Stomach (tissue), 9 donors: ENCODE measurements around the gene LSM14A. TPM values are rescaled to one million over a fixed set of nuclear protein-coding genes. Genes with fewer than 3 reads are reported as not detected.

Experiments
- DNase-seq, 2 donors: peaks; one replicate each; pipeline versions ENCODE4 v3.0.0 to v3.0.0-alpha.2; 2013 to 2019
- H3K27ac ChIP-seq, 5 donors: fragments of 200-600 bp in 4 of 5; sonication (generic) in 4 of 5; one replicate each; pipeline ENCODE4 v1.5.1; 2013 to 2019; ENCODE audit warnings: mild to moderate bottlenecking in 1 of 5, moderate library complexity in 1 of 5
- H3K27me3 ChIP-seq, 3 donors: fragments of 200-600 bp; sonication (generic); one replicate each; pipeline ENCODE4 v1.5.1; 2017 to 2019; ENCODE audit warnings: mixed run types in 1 of 3
- H3K36me3 ChIP-seq, 4 donors: fragments of 200-600 bp; sonication (generic); 1 replicate in 3 of 4; 2 replicates in 1 of 4; pipeline ENCODE4 v1.5.1; 2016 to 2019
- H3K4me1 ChIP-seq, 4 donors: fragments of 200-600 bp; sonication (generic); one replicate each; pipeline ENCODE4 v1.5.1; 2016 to 2019
- H3K4me3 ChIP-seq, 4 donors: fragments of 200-600 bp; sonication (generic) in 3 of 4; one replicate each; pipeline ENCODE4 v1.5.1; 2016 to 2019; ENCODE audit warnings: mild to moderate bottlenecking in 1 of 4
- H3K9me3 ChIP-seq, 4 donors: fragments of 200-600 bp; sonication (generic); one replicate each; pipeline ENCODE4 v1.5.1; 2016 to 2019
- EP300 ChIP-seq: sonication (generic); formaldehyde crosslinking; IDR thresholded peaks from one replicate; pipeline ENCODE4 v1.6.1; 2017; ENCODE audit warnings: antibody characterized with exemption
- POLR2A ChIP-seq, 4 donors: fragments of 450-650 bp; IDR thresholded peaks; one replicate each; pipeline ENCODE4 v1.6.1; 2016; ENCODE audit warnings: antibody characterized with exemption in 4 of 4, control low read depth in 2 of 4, mild to moderate bottlenecking in 1 of 4, moderate library complexity in 1 of 4
- POLR2AphosphoS5 ChIP-seq, 3 donors: sonication (generic); formaldehyde crosslinking; IDR thresholded peaks; one replicate each; pipeline ENCODE4 v1.6.1; 2016; ENCODE audit warnings: antibody characterized with exemption in 3 of 3
- WGBS, 5 donors: extraction: QIAGEN DNeasy Blood & Tissue Kit in 3 of 5; methylation state at CpG; one replicate each; pipeline versions ENCODE4 v1.1.5 to v1.1.7; 2013 to 2018; 5-methylcytosine and 5-hydroxymethylcytosine counted together
- intact Hi-C: fragments of 100-400 bp; cut with DNase I; formaldehyde crosslinking; loops from one replicate; pipeline ENCODE4 v1.15.1; 2023; ENCODE audit warnings: low total_unique reads
- polyA plus RNA-seq, 3 donors: library from polyadenylated mRNA; stranded (reverse); fragments of 200-250 nt; gene quantifications; one replicate each; pipeline ENCODE4 v1.2.3, GENCODE V29; 2013
- total RNA-seq, 5 donors: library from RNA; depleted of rRNA; stranded (reverse); fragments of >200 nt; gene quantifications; one replicate each; pipeline versions ENCODE4 v1.1.0 to v1.2.3, GENCODE V29; 2014 to 2016
- TF ChIP-seq, protein P1 (sequence below), 7 experiments: fragments of 450-650 bp in 4 of 7; fragments of 200-600 bp in 3 of 7; sonication (generic) in 3 of 7; IDR thresholded peaks; one replicate each; pipeline ENCODE4 v1.5.1; 2016 to 2019; ENCODE audit warnings: antibody characterized with exemption in 7 of 7, control low read depth in 2 of 7, mild to moderate bottlenecking in 1 of 7
- donor health status: healthy with polysubstance abuse.
- donor health status: Bipolar disorder and iron deficiency.
- donor health status: healthy.

LSM14A gene
- total and polyA plus RNA-seq, 8 donors: 38.4 to 227 (median 111) TPM

DNA sequence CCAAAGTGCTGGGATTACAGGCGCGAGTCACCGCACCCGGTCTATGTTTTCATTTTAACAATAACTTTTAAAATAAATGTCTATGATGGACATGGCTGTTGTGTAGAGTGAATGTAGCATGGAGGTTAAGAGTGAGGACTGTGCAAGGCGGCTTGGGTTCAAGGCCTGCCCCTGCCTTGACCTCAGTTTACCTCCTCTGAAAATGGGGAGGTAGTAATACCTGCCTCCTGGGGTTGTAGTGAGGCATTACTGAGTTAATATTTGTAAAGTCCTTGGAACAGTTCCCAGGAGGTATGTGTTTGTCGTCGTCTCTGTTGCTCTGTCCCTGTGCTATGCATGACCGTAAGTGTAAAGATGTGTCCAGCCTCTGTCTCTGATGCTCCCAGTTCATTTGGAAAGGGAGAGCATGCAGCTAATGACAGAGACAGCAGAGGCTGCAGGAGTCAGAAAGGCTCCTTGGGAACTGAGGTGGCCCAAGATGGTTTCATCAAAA lies 91.5 kb downstream of the LSM14A start:
- intact Hi-C loops: no loop called here
- Histone ChIP-seq H3K27me3 (no peaks in the 10 kb centered on the region), H3K27ac (no peak overlapping the region), H3K36me3 (peaks cover 0 to 8% (median 3%) of the 10 kb centered on the region in 4 donors), H3K4me3 (no peak overlapping the region), H3K4me1 (peaks cover 0 to 65% (median 15%) of the 10 kb centered on the region in 4 donors), H3K9me3 (no peaks in the 10 kb centered on the region)
- WGBS, 5 donors: 69 to 78% (median 74%) methylated on average over 8 of the region's 8 CpGs
- TF ChIP-seq EP300 (no peak), POLR2A (IDR thresholded peaks at IDR 0.05) (no peak), POLR2AphosphoS5 (IDR thresholded peaks at IDR 0.05) (no peak)
- TF ChIP-seq, protein P1, sequence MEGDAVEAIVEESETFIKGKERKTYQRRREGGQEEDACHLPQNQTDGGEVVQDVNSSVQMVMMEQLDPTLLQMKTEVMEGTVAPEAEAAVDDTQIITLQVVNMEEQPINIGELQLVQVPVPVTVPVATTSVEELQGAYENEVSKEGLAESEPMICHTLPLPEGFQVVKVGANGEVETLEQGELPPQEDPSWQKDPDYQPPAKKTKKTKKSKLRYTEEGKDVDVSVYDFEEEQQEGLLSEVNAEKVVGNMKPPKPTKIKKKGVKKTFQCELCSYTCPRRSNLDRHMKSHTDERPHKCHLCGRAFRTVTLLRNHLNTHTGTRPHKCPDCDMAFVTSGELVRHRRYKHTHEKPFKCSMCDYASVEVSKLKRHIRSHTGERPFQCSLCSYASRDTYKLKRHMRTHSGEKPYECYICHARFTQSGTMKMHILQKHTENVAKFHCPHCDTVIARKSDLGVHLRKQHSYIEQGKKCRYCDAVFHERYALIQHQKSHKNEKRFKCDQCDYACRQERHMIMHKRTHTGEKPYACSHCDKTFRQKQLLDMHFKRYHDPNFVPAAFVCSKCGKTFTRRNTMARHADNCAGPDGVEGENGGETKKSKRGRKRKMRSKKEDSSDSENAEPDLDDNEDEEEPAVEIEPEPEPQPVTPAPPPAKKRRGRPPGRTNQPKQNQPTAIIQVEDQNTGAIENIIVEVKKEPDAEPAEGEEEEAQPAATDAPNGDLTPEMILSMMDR (IDR thresholded peaks at IDR 0.05): no peak
- no peak for DNase-seq

DNA sequence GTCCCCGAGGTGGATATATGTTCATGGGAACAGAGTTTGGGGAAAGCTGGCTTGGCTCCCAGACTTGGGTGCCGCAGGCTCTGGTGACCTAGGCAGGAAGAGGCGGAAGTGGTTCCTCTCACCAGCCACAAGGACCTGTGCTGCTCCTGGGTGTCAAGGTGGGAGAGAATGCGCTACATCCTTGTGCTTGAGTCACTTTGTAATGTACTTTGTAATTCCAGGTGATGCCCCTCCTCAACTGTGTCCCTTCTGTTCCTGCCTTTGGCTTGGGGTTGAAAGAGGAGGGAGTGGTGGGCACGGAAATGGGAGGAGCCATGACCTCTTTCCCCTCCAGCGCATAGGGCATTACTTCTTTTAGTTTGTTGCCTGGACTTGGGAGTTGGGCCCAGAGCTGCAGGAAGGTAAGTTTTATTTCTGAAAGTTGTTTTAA lies 92.9 kb downstream of the LSM14A start:
- TF ChIP-seq, protein P1 (IDR thresholded peaks at IDR 0.05): no peak
- no peak for TF ChIP-seq POLR2A (IDR thresholded peaks at IDR 0.05)
- TF ChIP-seq EP300: no peak
- TF ChIP-seq POLR2AphosphoS5 (IDR thresholded peaks at IDR 0.05): no peak
- Histone ChIP-seq H3K27ac (peak overlapping the region in 2 of 5 donors; percentile 43 to 49), H3K4me1 (peaks cover 2 to 65% (median 29%) of the 10 kb centered on the region in 4 donors), H3K36me3 (peaks cover 0 to 8% (median 3%) of the 10 kb centered on the region in 4 donors), H3K9me3 (no peaks in the 10 kb centered on the region), H3K27me3 (no peaks in the 10 kb centered on the region), H3K4me3 (peak overlapping the region in 1 of 4 donors; percentile 0)
- intact Hi-C loops: no loop called here
- WGBS, 5 donors: 62 to 71% (median 65%) methylated on average over 6 of the region's 6 CpGs
- DNase-seq: no peak

DNA sequence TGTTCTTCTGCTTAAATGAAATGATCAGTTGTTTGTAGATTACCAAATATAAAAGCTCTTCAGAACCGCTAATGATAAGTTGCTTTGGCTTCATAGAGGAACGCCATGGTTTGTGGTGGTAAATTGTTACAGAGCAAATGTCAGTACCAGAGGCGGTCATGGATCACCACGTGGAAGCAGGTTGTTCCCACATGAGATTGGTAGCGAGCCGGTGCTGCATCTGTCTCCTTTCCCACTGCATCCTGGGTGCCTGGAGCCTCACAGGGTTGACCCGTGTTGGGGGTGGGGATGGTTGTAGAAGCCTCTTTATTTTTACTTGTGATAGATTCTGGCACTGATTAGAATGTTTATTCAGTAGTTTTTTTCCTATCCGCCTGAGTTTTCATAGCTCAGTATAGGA lies 96.8 kb downstream of the LSM14A start:
- TF ChIP-seq, protein P1 (IDR thresholded peaks at IDR 0.05): no peak
- TF ChIP-seq POLR2A (IDR thresholded peaks at IDR 0.05) (no peak), POLR2AphosphoS5 (IDR thresholded peaks at IDR 0.05) (no peak)
- intact Hi-C loops: no loop called here
- DNase-seq: peak in 1 of 2 donors; percentile 37
- H3K27ac ChIP-seq: peak overlapping the region in 4 of 5 donors; percentile 53 to 81 (median 72)
- peaks cover 0 to 8% (median 3%) of the 10 kb centered on the region in 4 donors for H3K36me3 ChIP-seq
- WGBS, 5 donors: 52 to 58% (median 54%) methylated on average over 8 of the region's 8 CpGs
- no peaks in the 10 kb centered on the region for H3K9me3 ChIP-seq
- no peaks in the 10 kb centered on the region for H3K27me3 ChIP-seq
- H3K4me1 ChIP-seq: peaks cover 7 to 47% (median 27%) of the 10 kb centered on the region in 4 donors
- no peak overlapping the region for H3K4me3 ChIP-seq

DNA sequence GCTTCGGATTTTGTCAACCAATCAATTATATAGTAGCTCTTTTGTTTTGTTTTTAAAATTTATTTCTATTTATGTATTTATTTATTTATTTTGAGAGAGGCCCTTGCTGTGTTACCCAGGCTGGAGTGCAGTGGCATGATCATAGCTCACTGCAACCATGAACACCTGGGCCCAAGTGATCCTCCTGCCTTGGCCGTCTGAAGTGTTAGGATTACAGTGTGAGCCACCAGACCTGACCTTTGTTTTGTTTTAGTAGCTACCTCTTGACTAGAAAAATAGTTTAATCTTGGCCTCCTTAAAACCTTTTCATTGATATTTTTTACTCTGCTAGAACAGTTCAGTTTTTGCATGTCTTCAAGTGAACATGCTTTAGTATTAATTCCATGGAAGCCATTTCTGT lies 97.2 kb downstream of the LSM14A start:
- WGBS, 5 donors: 36 to 50% (median 45%) methylated on average over 2 of the region's 2 CpGs

More for the DNA sequence above, 97.2 kb downstream of the LSM14A start:
- intact Hi-C loops: no loop called here
- H3K27ac ChIP-seq: peak overlapping the region in 4 of 5 donors; percentile 53 to 81 (median 72)
- no peak overlapping the region for H3K4me3 ChIP-seq
- no peaks in the 10 kb centered on the region for H3K27me3 ChIP-seq
- no peak for TF ChIP-seq POLR2AphosphoS5 (IDR thresholded peaks at IDR 0.05)
- no peak for TF ChIP-seq EP300
- no peak for TF ChIP-seq POLR2A (IDR thresholded peaks at IDR 0.05)
- TF ChIP-seq, protein P1 (IDR thresholded peaks at IDR 0.05): no peak
- no peaks in the 10 kb centered on the region for H3K9me3 ChIP-seq
- H3K4me1 ChIP-seq: peaks cover 10 to 44% (median 29%) of the 10 kb centered on the region in 4 donors
- DNase-seq: no peak
- peaks cover 0 to 8% (median 3%) of the 10 kb centered on the region in 4 donors for H3K36me3 ChIP-seq
